ENCODE measurements around the gene ZMYND11.

The ZMYND11 gene

DNA sequence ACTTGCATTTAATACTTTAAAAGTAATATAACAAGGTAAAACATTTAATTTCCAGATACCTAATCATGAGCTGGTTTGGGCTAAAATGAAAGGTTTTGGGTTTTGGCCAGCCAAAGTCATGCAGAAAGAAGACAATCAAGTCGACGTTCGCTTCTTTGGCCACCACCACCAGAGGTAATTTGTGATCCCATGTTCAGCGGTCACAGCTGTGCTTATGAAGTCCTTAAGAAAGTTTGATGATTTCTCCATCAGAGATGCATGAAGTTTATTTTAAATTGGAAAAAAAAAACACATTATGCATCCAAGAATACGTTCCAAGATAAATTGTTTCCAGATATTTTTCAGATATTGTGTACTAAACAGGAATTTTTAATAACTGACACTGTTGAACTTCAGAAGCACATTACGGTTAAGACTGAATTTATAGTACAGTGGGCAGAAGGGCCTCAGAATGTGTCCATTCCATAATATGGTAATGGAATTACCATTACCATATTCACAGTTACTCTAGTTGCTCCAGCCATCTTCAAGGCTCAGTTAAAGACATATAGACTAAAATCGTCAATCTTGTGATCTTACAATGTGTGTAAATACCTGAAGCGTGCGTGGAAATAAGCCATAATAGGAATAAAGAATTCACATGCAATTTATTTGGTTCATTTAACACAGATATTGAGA, 106.8 kb downstream of the ZMYND11 start:
- POLR2A ChIA-PET = no interaction called here
- H3K4me3 ChIP-seq (ENCODE audit: low read depth, low read length) = no peak overlapping the region
- H3K4me1 ChIP-seq (ENCODE audit: control insufficient read depth, insufficient read depth, low read length) = no peaks in the 10 kb centered on the region
- H3K36me3 ChIP-seq (ENCODE audit: control insufficient read depth in 2 of 2, insufficient read depth in 1 of 2, low read length in 2 of 2) = peaks cover 6 to 27% of the 10 kb centered on the region in 2 experiments; a peak in 2 of 3 replicates
- H3K9me3 ChIP-seq (ENCODE audit: control insufficient read depth, insufficient read depth, low read depth, low read length) = no peaks in the 10 kb centered on the region
- CTCF ChIA-PET = interaction anchor here (0.6 kb wide), 1 partner anchor 99 kb away, joined by 3 read pairs; no protein-coding TSS in a partner anchor
- H3K27ac ChIP-seq (ENCODE audit: extremely low read depth, low read depth, low read length) = no peak overlapping the region
- TF ChIP-seq IKZF3 (tag by site-specific recombination; IDR thresholded peaks at IDR 0.05) (no peak), ZNF248 (tag by site-specific recombination; IDR thresholded peaks at IDR 0.05) (no peak), ZNF24 (tag by site-specific recombination; IDR thresholded peaks at IDR 0.05) (no peak), ZSCAN16 (tag by site-specific recombination; IDR thresholded peaks at IDR 0.05) (no peak), ZNF354C (tag by site-specific recombination; IDR thresholded peaks at IDR 0.05; ENCODE audit: borderline replicate concordance, low read depth) (no peak), SCRT2 (tag by site-specific recombination; IDR thresholded peaks at IDR 0.05) (no peak), ZFHX2 (tag by site-specific recombination; conservative IDR thresholded peaks at IDR 0.05) (no peak), ZNF791 (tag by site-specific recombination; IDR thresholded peaks at IDR 0.05) (no peak), ZNF140 (tag by site-specific recombination; IDR thresholded peaks at IDR 0.05) (no peak)
- TF ChIP-seq, protein P1, sequence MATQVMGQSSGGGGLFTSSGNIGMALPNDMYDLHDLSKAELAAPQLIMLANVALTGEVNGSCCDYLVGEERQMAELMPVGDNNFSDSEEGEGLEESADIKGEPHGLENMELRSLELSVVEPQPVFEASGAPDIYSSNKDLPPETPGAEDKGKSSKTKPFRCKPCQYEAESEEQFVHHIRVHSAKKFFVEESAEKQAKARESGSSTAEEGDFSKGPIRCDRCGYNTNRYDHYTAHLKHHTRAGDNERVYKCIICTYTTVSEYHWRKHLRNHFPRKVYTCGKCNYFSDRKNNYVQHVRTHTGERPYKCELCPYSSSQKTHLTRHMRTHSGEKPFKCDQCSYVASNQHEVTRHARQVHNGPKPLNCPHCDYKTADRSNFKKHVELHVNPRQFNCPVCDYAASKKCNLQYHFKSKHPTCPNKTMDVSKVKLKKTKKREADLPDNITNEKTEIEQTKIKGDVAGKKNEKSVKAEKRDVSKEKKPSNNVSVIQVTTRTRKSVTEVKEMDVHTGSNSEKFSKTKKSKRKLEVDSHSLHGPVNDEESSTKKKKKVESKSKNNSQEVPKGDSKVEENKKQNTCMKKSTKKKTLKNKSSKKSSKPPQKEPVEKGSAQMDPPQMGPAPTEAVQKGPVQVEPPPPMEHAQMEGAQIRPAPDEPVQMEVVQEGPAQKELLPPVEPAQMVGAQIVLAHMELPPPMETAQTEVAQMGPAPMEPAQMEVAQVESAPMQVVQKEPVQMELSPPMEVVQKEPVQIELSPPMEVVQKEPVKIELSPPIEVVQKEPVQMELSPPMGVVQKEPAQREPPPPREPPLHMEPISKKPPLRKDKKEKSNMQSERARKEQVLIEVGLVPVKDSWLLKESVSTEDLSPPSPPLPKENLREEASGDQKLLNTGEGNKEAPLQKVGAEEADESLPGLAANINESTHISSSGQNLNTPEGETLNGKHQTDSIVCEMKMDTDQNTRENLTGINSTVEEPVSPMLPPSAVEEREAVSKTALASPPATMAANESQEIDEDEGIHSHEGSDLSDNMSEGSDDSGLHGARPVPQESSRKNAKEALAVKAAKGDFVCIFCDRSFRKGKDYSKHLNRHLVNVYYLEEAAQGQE (tag by site-specific recombination; IDR thresholded peaks at IDR 0.05) = no peak
- TF ChIP-seq, protein P2, sequence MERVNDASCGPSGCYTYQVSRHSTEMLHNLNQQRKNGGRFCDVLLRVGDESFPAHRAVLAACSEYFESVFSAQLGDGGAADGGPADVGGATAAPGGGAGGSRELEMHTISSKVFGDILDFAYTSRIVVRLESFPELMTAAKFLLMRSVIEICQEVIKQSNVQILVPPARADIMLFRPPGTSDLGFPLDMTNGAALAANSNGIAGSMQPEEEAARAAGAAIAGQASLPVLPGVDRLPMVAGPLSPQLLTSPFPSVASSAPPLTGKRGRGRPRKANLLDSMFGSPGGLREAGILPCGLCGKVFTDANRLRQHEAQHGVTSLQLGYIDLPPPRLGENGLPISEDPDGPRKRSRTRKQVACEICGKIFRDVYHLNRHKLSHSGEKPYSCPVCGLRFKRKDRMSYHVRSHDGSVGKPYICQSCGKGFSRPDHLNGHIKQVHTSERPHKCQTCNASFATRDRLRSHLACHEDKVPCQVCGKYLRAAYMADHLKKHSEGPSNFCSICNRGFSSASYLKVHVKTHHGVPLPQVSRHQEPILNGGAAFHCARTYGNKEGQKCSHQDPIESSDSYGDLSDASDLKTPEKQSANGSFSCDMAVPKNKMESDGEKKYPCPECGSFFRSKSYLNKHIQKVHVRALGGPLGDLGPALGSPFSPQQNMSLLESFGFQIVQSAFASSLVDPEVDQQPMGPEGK (tag by site-specific recombination; IDR thresholded peaks at IDR 0.05) = no peak

DNA sequence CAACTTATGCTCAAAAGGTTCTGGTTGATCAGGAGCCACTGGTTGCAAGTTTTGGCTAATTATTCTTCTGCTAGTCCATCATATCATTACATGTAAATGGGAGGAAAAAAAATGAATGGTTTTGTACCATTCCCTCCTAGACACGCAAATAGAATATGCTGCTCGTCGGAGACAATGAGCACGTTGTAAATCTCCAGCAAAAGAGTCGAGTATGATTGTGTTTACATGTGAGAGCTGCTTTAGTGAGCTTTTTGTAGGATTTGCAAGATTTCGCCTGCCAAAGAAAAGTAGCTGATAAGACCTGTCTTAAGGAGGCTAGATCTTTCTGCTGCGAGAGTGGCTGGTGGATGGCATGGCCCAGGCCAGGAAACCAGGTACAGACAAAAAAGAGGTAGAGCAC, 109.0 kb downstream of the ZMYND11 start:
- Histone ChIP-seq H3K4me1 (ENCODE audit: control insufficient read depth, insufficient read depth, low read length) (no peaks in the 10 kb centered on the region), H3K4me3 (ENCODE audit: low read depth, low read length) (no peak overlapping the region), H3K9me3 (ENCODE audit: control insufficient read depth, insufficient read depth, low read depth, low read length) (no peaks in the 10 kb centered on the region), H3K27ac (ENCODE audit: extremely low read depth, low read depth, low read length) (no peak overlapping the region), H3K36me3 (ENCODE audit: control insufficient read depth in 2 of 2, insufficient read depth in 1 of 2, low read length in 2 of 2) (peaks cover 19 to 43% of the 10 kb centered on the region in 2 experiments; a peak in 2 of 3 replicates)
- ChIA-PET CTCF (no interaction called here), POLR2A (no interaction called here)
- TF ChIP-seq ZNF221 (tag by site-specific recombination; IDR thresholded peaks at IDR 0.05; ENCODE audit: borderline replicate concordance) = no peak
- no peak for TF ChIP-seq SCRT2 (tag by site-specific recombination; IDR thresholded peaks at IDR 0.05)
- TF ChIP-seq ZNF121 (tag by site-specific recombination; IDR thresholded peaks at IDR 0.05) = no peak
- no peak for TF ChIP-seq ZNF138 (tag by site-specific recombination; IDR thresholded peaks at IDR 0.05; ENCODE audit: borderline replicate concordance)
- TF ChIP-seq, protein P3, sequence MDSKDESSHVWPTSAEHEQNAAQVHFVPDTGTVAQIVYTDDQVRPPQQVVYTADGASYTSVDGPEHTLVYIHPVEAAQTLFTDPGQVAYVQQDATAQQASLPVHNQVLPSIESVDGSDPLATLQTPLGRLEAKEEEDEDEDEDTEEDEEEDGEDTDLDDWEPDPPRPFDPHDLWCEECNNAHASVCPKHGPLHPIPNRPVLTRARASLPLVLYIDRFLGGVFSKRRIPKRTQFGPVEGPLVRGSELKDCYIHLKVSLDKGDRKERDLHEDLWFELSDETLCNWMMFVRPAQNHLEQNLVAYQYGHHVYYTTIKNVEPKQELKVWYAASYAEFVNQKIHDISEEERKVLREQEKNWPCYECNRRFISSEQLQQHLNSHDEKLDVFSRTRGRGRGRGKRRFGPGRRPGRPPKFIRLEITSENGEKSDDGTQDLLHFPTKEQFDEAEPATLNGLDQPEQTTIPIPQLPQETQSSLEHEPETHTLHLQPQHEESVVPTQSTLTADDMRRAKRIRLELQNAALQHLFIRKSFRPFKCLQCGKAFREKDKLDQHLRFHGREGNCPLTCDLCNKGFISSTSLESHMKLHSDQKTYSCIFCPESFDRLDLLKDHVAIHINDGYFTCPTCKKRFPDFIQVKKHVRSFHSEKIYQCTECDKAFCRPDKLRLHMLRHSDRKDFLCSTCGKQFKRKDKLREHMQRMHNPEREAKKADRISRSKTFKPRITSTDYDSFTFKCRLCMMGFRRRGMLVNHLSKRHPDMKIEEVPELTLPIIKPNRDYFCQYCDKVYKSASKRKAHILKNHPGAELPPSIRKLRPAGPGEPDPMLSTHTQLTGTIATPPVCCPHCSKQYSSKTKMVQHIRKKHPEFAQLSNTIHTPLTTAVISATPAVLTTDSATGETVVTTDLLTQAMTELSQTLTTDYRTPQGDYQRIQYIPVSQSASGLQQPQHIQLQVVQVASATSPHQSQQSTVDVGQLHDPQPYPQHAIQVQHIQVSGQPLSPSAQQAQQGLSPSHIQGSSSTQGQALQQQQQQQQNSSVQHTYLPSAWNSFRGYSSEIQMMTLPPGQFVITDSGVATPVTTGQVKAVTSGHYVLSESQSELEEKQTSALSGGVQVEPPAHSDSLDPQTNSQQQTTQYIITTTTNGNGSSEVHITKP (tag by site-specific recombination; IDR thresholded peaks at IDR 0.05) = no peak
- no peak for TF ChIP-seq ZNF223 (tag by site-specific recombination; IDR thresholded peaks at IDR 0.05)
- no peak for TF ChIP-seq ZNF610 (tag by site-specific recombination; IDR thresholded peaks at IDR 0.05; ENCODE audit: borderline replicate concordance)
- TF ChIP-seq ZFP69B (tag by site-specific recombination; IDR thresholded peaks at IDR 0.05) = no peak
- no peak for TF ChIP-seq ZNF785 (tag by site-specific recombination; IDR thresholded peaks at IDR 0.05)
- no peak for TF ChIP-seq ZNF157 (tag by site-specific recombination; IDR thresholded peaks at IDR 0.05)
- no peak for TF ChIP-seq RBAK (tag by site-specific recombination; IDR thresholded peaks at IDR 0.05)
- TF ChIP-seq TRIM28 (IDR thresholded peaks at IDR 0.05; ENCODE audit: borderline replicate concordance, low read length) = no peak
- TF ChIP-seq, protein P4, sequence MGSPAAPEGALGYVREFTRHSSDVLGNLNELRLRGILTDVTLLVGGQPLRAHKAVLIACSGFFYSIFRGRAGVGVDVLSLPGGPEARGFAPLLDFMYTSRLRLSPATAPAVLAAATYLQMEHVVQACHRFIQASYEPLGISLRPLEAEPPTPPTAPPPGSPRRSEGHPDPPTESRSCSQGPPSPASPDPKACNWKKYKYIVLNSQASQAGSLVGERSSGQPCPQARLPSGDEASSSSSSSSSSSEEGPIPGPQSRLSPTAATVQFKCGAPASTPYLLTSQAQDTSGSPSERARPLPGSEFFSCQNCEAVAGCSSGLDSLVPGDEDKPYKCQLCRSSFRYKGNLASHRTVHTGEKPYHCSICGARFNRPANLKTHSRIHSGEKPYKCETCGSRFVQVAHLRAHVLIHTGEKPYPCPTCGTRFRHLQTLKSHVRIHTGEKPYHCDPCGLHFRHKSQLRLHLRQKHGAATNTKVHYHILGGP (tag by site-specific recombination; IDR thresholded peaks at IDR 0.05) = no peak
- no peak for TF ChIP-seq ZNF248 (tag by site-specific recombination; IDR thresholded peaks at IDR 0.05)
- TF ChIP-seq, protein P5, sequence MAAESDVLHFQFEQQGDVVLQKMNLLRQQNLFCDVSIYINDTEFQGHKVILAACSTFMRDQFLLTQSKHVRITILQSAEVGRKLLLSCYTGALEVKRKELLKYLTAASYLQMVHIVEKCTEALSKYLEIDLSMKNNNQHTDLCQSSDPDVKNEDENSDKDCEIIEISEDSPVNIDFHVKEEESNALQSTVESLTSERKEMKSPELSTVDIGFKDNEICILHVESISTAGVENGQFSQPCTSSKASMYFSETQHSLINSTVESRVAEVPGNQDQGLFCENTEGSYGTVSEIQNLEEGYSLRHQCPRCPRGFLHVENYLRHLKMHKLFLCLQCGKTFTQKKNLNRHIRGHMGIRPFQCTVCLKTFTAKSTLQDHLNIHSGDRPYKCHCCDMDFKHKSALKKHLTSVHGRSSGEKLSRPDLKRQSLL (tag by site-specific recombination; IDR thresholded peaks at IDR 0.05) = no peak
